ENCODE data around the gene CBLB.
"Not testable (repeated sequence)": the region's sequence is repeated elsewhere in the genome, so short reads cannot be mapped to it uniquely, and the experiment has no call there.

CBLB gene

GRCh38 chr3:105783631-105784030, 85.2 kb downstream of the CBLB start:
- no peak for FAIRE-seq

GRCh38 chr3:105781871-105782270, 86.9 kb downstream of the CBLB start:
- no peak for FAIRE-seq

- no peak for FAIRE-seq
These were observed 88.7 kb downstream of the CBLB start for GRCh38 chr3:105780107-105780506.

GRCh38 chr3:105775368-105775767, 93.4 kb downstream of the CBLB start:
- no peak for FAIRE-seq

- FAIRE-seq = no peak
These were observed 94.2 kb downstream of the CBLB start for GRCh38 chr3:105774444-105775180.

GRCh38 chr3:105773291-105773690, 95.5 kb downstream of the CBLB start:
- no peak for FAIRE-seq

GRCh38 chr3:105772635-105773034, 96.2 kb downstream of the CBLB start:
- no peak for FAIRE-seq

GRCh38 chr3:105771392-105771791, 97.4 kb downstream of the CBLB start:
- FAIRE-seq = no peak

GRCh38 chr3:105770410-105770809, 98.4 kb downstream of the CBLB start:
- FAIRE-seq = no peak

GRCh38 chr3:105767776-105768175, 101.0 kb downstream of the CBLB start:
- FAIRE-seq = no peak

- no peak for FAIRE-seq
These were observed 101.6 kb downstream of the CBLB start for GRCh38 chr3:105767216-105767615.

GRCh38 chr3:105765308-105765639, 103.5 kb downstream of the CBLB start:
- FAIRE-seq = no peak

GRCh38 chr3:105764378-105765307, 104.2 kb downstream of the CBLB start:
- no peak for FAIRE-seq

GRCh38 chr3:105763659-105764036, 105.2 kb downstream of the CBLB start:
- no peak for FAIRE-seq

GRCh38 chr3:105762749-105763658, 105.8 kb downstream of the CBLB start:
- FAIRE-seq = no peak

GRCh38 chr3:105762214-105762613, 106.6 kb downstream of the CBLB start:
- not testable (repeated sequence) for FAIRE-seq

- no peak for FAIRE-seq
These were observed 109.3 kb downstream of the CBLB start for GRCh38 chr3:105759442-105760078.

GRCh38 chr3:105758451-105758850, 110.4 kb downstream of the CBLB start:
- no peak for FAIRE-seq

GRCh38 chr3:105755121-105755886, 113.5 kb downstream of the CBLB start:
- FAIRE-seq = no peak

GRCh38 chr3:105752791-105753415, 115.9 kb downstream of the CBLB start:
- FAIRE-seq = no peak

- FAIRE-seq = no peak
These were observed 121.1 kb downstream of the CBLB start for GRCh38 chr3:105747696-105748095.

Measured in G401.6 (cell line).